Kidney glomerular epithelial cell (primary cell): Measurements from ENCODE around the gene UTP4.

Experiments
- DNase-seq: peaks from one replicate; lab custom pipeline; 2025; lab: John Stamatoyannopoulos, UW

UTP4 gene

DNA sequence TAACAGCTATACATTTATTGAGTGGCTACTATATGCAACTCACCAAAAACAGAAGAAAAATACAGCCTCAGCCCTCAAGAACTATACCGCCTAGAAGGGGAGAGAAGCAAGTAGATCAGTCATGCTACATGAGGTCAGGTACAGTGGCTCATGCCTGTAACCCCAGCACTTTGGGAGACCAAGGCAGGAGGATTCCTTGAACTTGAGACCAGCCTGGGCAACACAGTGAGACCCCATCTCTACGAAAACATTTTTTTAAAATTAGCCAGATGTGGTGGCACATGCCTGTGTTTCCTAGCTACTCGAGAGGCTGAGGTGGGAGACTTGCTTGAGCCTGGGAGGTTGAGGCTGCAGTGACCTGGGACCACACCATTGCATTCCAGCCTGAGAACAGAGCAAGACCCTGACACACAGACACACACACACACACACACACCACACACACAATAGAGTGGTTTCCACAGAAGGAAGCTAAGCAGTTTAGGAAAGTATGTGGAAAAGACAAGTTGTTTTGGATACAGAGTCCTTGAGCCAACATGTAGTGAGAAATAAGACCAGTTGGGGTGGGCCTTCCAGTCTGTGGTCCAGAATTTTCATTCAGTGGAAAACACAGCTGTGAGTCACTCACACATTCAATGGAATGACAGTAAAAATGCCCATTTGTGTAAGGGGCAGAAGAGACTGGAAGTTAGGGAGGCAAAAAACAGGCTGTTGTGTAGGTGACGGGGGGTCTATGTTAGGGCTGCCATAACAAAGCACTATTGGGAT, 43.8 kb downstream of the UTP4 start:
- no peak for DNase-seq

DNA sequence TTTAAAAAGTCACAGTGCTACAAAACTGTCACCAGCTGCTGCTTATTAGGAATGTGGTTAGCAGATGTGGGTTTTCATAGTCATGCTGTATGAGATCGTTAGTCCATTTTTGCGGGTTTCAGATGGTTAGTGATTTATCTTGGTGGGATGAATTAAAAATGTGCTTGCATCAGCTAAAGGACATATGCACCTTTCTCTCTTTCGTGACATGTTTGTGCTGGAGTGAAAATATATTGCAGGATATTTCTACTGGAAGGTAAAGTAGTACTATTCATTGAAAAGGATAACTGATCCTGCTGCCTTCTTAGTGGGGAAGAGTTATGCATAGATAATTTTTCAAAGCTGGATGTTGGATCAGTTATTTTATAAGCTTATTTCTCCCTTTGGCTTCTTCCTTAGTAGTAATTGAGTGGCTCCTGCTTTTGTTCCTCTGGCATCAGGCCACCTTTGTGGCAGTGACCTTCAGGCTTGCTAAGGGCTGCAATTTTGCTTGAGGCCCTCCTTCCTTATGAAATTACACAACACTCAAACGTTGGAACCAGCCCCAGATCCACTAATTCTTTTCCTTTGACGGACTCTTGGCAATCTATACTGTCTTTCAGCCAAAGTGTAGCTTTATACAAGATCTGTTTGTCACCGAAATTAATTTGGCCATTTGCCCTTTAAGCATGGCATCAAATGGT, 47.0 kb downstream of the UTP4 start:
- peak; percentile 29 for DNase-seq

DNA sequence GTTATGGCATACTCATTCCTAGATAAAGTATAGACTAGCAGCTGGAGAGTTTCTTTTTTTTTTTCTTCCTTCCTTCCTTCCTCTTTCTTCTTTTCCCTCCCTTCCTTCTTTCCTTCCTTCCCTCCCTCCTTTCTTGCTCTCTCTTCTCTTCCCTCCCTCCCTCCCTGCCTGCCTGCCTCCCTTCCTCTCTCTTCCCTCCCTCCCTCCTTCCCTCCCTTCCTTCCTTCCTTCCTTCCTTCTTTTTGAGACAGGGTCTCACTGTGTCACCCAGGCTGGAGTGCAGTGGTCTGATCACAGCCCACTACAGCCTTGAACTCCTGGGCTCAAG, 47.5 kb downstream of the UTP4 start:
- DNase-seq, result no peak

DNA sequence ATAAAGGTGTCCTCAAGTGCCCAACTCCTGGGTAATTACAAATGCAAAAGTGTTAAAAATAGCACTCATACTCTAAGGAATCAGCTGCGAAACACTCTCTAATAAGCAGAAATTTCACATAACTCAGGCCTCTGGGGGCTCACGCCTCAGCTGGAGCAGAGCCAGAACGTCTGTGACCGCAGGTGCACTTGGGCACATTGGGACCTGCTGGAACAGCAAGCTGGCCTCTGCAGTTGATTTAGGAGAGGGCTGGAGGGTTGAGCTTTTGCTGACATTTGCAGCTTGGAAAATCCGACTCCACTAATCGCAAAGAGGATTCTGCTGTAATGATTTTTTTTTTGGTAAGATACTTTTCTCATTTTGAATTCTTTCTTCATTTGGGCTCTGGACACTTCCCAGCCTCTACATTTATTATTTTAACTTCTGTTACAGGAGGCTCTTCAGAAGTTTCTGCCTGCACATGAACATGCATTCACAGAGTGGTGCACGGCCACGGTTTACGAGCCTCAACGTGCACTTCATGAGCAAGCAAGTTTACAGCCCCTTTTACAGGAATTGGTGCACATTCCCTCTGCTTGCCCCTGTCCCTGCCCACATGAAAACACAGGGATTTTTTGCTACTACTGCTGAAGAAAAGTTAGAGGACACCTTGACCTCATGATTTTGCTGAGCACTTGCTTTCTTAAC, 50.4 kb downstream of the UTP4 start:
- no peak for DNase-seq

DNA sequence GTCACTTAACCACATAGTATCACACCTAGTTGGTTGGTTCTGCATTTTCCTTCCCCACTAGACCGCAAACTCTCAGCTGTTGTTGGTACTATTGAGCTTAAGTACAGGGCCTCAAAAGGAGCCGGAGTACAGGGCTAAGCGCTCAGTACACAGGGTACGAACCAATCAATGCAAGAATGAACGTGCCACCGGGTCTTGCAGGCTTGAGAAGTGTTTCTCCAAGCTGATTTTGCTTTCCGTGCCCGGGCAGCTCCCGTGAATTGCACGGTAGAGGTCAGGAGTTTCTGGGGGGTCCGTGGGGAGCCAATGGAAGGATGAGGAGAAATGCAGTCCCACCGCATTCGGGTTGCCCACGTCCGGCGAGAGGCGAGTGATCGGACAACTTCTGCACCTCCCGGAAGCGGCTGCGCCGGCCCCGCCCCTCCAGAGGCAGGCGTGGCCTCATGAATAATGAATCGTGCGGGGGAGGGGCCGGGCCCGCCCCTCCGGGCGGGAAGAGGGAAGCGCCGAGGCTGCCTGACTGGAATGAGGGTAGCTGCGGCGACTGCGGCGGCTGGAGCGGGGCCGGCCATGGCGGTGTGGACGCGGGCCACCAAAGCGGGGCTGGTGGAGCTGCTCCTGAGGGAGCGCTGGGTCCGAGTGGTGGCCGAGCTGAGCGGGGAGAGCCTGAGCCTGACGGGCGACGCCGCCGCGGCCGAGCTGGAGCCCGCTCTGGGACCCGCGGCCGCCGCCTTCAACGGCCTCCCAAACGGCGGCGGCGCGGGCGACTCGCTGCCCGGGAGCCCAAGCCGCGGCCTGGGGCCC, 54.4 kb downstream of the UTP4 start, which contains the start of gene SNTB2:
TSS of gene SNTB2 (plus strand) at position 523 of the 804 bp plus-strand sequence. CDS start at position 526, 3 bp downstream.
- DNase-seq, result peak; percentile 56

DNA sequence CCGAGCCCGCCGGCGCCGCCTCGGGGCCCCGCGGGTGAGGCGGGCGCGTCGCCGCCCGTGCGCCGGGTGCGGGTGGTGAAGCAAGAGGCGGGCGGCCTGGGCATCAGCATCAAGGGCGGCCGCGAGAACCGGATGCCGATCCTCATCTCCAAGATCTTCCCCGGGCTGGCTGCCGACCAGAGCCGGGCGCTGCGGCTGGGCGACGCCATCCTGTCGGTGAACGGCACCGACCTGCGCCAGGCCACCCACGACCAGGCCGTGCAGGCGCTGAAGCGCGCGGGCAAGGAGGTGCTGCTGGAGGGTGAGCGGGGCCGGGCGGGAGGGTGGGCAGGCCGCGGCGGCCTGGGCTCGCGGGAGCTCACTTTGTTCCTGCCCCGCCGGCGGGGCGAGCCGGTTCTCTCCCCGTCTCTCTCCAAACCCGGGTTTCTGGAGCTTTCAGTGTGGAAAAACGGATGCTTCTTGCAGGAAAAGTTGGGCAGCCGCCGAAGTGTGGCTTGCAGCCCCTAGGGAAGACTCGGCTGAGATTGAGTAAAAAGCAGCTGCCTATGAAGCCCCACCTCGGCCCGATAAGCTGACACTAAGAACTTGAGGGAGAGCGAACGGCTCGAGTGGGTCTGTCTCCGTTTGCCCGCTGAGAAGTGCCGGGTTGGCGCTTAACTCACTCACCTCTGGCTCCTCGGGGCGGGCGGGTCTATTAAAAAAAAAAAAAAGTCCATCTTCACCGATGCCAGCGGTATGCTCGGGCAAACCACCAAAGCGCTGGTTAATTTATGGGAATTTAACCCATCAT, 55.2 kb downstream of the UTP4 start:
- peak; percentile 78 for DNase-seq

DNA sequence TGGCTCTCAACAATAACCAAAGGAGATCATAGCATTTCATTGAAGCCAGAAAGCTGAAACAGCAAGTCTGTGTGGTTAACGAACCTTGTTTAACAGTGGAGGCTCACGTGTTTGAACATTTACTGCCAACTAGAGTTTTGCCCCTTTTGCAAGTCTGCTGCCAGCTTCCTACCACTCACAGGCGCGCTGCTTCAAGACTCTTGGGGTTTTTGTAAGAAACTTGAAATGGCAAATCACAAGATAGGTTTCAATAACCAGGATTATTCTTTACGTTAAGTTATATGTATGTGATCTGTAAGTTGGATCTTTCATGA, 55.7 kb downstream of the UTP4 start:
- peak; percentile 78 for DNase-seq

DNA sequence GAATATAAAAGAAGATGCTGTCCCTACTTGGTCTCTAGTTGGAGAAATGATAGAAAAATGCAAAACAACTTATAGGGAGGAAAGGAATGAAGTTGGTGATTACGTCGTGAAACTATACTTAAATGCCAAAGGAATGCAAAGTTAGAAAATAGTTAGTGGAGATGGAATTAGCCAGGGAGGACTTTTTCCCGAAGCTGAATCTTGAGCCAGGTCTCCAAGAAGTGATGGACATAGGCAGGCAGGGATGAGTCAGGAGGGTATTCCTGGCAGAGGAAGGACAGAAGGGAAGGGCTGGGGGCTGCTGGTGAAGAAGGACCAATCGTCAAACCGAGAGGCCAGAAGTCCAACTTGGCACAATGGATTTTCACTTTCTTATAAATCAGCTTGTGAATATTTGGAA, 56.3 kb downstream of the UTP4 start:
- DNase-seq, result peak; percentile 10

DNA sequence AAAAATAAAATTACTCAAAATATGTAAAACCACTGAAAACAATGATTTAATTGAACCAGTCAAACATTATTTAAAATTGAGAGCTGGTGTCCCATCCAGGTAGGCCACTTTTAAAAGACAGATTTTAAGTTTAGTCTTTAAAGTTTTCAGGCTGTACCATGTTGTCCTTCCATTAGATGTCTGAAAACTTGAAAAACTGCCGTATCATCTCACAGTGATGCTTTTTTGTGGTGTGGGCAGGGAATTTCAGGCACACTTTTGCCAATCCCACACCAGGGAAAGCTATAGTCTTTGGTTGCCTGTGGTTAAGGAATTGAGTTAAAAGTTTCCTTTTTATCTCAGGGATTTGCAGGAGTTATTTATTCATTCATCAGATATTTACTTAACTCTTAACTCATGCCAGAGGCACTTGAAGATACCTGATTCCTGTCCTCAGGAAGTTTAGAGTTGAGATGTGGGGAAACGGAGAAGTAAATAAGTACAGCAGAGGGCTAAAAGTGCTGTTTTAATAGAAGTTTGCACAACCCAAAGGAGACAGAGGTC, 57.7 kb downstream of the UTP4 start:
- no peak for DNase-seq

DNA sequence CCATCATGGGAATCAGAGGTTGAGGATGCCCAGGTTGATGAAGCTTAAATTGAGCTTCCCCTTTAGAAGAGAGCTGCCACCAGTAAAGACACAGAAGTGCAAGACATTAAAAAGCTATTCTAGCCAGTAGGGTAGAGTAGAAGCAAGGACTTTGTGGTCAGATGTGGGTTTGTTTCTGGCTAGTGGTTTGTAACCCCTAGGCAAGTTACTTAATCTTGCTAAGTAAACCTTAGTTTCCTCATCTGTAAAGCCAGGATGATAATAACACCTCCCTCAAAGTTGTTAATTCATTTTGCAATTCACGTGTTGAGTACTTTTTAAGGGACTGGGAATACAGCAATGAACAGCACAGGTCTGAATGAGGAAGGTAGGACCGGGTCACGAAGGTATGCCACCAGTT, 58.1 kb downstream of the UTP4 start:
- DNase-seq, result no peak

DNA sequence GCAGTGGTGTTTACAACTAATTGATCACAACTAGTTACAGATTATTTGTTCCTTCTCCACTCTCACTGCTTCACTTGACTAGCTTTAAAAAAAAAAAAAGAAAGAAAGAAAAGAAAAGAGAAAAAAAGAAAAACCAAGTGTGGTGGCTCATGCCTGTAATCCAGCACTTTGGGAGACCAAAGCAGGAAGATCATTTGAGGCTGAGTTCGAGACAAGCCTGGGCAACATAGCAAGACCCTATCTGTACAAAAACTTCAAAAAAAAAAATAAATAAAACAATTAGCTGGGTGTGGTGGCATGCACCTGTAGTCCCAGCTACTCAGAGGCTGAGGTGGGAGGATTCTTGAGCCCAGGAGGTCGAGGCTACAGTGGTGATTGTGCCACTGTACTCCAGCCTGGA, 58.7 kb downstream of the UTP4 start:
- DNase-seq, result no peak

DNA sequence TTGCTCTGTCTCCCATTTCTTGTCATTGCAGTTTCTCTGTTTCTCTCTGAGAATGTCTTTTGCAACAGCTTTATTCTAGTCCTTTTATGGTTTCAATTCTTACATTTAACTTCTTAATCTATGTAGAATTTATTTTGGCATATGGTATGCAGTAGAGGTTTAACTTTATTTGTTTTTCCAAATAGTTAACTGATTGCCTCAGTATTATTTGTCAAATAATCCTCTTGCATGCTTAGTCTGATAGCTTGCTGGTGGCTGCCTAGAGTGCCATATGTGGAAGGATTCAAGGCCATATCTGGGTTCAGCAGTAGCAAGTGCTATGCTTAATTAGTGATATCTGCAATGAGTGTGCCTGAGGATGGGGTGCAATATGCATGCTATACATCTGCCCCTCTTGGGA, 61.4 kb downstream of the UTP4 start:
- no peak for DNase-seq

DNA sequence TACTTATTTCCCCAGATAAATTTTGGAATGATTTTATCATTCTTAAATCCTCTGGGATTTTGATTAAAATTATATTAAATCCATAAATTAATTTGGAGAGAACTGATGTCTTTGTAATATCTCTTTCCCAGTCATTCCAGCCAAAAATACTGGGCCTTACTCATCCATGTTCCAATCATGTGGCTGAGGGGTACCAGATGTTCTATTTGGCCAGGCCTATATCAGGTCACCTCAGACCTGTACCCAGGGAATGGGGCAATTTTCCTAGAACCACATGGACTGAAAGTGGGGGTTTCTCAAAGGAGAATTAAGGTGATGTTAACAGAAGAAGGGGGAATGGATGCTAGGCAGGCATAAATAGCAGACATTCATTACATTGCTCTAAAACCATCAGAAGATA, 62.0 kb downstream of the UTP4 start:
- no peak for DNase-seq

DNA sequence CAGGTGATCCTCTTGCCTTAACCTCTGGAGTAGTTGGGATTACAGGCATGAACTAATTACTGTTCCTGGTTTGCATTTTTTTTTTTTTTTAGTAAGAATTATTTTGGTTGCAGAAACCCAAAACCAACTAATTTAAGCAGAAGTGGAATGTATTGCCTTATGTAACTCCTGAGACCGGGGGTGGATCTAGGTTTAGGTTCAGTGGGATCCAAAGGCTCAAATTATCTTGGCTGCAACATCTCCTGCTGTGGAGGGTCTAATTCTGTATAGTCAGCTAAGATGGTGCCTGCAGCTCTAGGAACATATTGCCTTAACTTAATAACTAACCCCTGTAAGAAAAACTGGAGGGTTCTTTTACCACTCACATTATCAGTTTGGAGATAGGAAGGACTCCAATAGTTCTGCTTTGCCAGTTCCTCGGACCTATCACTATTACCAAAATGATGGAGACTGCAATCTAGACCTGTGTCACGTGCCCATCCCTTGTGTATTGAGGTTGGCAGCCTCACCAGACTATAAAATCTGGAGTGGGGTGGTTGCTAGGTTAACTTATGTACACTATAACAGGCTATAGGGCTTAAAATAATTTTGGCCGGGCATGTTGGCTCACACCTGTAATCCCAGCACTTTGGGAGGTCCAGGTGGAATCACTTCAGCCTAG, 63.0 kb downstream of the UTP4 start:
- no peak for DNase-seq

DNA sequence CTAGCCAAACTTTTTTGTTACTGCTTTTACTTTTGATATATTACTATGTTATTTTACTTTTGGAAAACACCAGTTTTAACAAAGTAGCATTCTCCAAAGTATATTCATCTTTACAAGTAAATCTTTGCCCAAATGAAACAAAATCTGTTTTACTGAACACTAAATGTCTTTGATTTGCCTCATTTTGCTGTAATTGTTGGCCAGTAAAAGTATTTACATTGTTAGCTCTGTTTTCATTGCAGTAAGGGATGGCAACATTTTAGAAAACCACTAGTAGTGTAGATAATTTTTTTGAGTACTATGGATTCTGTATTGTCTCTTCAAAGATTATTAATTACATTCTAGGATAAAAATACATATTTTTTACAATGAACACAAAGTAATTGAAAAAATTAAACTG, 65.1 kb downstream of the UTP4 start:
- no peak for DNase-seq

DNA sequence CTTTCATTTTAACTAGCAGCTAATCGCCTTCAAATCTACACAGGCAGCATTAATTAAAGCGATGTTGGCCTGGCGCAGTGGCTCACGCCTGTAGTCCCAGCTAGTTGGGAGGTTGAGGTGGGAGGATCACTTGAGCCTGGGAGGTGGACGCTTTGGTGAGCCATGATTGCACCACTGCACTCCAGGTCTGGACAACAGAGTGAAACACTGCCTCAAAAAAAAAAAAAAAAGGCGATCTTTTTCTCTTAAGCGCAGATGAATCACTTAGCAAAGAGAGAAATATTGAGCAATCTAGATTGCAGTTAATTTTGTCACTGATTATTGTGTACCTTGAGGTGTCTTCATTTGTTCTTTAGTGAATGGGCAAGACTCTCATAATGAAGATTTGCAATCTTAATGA, 66.9 kb downstream of the UTP4 start:
- no peak for DNase-seq

DNA sequence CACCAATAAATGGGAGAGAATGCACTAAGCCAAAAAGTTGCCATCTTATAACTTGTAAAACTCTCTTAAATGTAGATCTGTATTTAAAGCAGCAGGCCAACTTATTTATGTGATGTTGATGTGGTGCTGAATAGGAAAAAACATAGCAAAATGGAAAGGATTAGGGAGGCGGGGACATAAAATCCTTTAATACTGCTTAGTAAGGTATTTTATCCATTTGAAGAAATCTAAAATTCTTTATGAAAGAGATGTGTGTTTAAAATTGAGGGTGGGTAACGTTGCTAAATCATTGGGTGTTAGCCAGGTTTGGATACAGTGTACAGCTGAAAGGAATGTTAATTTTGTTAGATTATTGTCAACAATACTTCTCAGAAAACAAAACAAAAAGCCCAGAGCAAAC, 68.8 kb downstream of the UTP4 start:
- DNase-seq, result no peak

DNA sequence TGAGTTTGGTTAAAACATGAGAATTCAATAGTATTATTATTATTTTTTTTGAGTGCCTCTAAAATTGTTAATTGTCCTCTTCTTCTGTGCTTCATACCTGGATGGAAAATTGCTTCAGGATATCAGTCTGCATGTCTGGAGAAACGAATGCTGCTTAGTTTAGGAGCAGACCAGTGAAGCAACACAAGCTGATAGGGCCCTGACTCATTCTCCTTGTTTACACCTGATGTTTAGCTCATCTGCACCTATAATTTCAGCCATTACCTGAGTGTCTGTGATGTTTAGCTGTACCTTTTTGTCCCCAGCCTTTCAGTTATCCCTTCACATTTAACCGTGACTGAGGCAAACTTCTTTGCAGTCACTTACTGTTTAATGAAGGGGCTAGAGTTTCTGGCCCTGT, 69.3 kb downstream of the UTP4 start:
- peak; percentile 9 for DNase-seq

DNA sequence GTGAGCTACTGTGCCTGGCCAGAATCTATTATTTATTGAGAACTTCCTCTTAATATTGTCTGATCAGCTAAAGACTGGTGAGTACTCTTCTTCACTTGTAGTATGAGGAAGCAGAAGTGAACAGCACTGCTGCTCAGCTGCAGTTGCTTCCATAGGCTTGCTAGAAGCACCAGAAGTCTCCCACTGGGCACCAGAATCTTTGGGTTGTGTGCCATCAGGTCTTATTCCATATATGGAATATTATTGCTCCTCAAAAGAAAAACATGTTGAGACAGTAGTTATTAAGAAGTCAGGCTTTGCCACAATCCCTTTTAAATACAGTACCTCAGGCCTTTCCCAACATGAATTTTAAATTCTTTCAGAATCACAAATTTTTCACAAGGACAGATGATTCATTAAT, 71.7 kb downstream of the UTP4 start:
- no peak for DNase-seq

DNA sequence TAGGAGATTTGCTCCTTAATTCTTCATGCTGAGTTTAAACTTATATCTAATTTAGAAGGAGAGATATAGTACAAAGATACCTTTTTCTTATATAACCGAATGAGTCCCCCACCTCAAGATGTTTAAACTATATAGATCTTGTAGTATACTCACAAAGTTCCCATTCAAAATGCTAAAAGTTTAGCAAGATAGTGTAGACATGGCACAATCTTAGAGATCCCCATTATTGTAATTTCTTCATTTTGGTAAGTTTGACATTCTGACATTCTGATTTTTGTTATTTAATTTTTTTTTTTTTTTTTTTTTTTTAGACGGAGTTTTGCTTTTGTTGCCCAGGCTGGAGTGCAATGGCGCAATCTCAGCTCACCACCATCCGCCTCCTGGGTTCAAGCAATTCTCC, 77.3 kb downstream of the UTP4 start:
- no peak for DNase-seq

DNA sequence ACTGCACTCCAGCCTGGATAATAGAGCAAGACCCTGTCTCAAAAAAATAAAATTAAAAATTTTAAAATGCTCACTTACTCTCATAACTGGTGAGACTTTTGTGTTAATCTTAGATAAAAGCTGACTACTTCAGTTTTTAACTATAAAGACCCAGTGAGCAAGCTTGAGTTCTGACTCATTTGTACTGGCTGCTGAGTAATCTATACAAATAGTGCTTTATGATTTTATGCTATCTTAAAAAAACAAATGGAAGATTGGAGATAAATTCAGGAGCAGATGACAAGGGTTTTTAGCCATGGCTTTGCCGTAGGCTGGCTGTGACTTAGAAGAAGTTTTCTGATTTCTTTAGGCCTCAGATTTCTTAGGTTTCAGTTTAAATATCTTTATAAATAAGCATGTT, 85.0 kb downstream of the UTP4 start:
- peak; percentile 42 for DNase-seq
